H1 (cell line): ENCODE results near the gene LDLRAD4. TPM values are rescaled to one million over a fixed set of nuclear protein-coding genes. Genes with fewer than 3 reads are reported as not detected.

Source experiments
- CTCF ChIA-PET: fragments of 300-600 bp; sonication (Branson Sonifier 250); formaldehyde crosslinking; loops from one replicate; lab custom pipeline; 2021; ENCODE audit not compliant: partially characterized antibody; lab: Charles Lee
- POLR2A ChIA-PET: fragments of 300-600 bp; sonication (Branson Sonifier 250); formaldehyde crosslinking; loops from one replicate; lab custom pipeline; 2021; ENCODE audit warnings: inconsistent platforms; ENCODE audit not compliant: partially characterized antibody; lab: Charles Lee
- DNase-seq, 2 experiments: peaks; one replicate each; pipeline versions ENCODE4 v3.0.0 to v3.0.0-alpha.2; 2010 to 2022; ENCODE audit warnings: low spot score in 2 of 2, low read depth in 1 of 2, mixed read lengths in 1 of 2
- FAIRE-seq: peaks from 2 replicates; lab custom pipeline; 2011; peaks lifted over from hg19 to GRCh38; lab: Jason Lieb, UNC
- H2AFZ ChIP-seq: 2 replicates; pipeline ENCODE4 v1.8.1; 2012; ENCODE audit warnings: low read length, inconsistent platforms
- H2AK5ac ChIP-seq: 2 replicates; pipeline ENCODE4 v1.6.1; 2013; ENCODE audit warnings: low read depth, low read length
- H2BK120ac ChIP-seq: replicated peaks from 2 replicates; pipeline ENCODE3; 2013; ENCODE audit warnings: low read depth, low read length, inconsistent platforms
- H2BK12ac ChIP-seq: 2 replicates; pipeline ENCODE4 v1.6.1; 2013; ENCODE audit warnings: low read depth, low read length
- H2BK15ac ChIP-seq: 2 replicates; pipeline ENCODE4 v1.6.1; 2013; ENCODE audit warnings: low read length
- H2BK20ac ChIP-seq: 2 replicates; pipeline ENCODE4 v1.6.1; 2013; ENCODE audit warnings: low read length
- H2BK5ac ChIP-seq: 2 replicates; pipeline ENCODE4 v1.6.1; 2013; ENCODE audit warnings: low read depth, low read length
- H3K14ac ChIP-seq: 2 replicates; pipeline ENCODE4 v1.6.1; 2013; ENCODE audit warnings: inconsistent platforms; ENCODE audit not compliant: insufficient read length
- H3K18ac ChIP-seq: 2 replicates; pipeline ENCODE4 v1.6.1; 2013; ENCODE audit warnings: low read length; ENCODE audit errors: extremely low read depth
- H3K23ac ChIP-seq: 2 replicates; pipeline ENCODE4 v1.6.1; 2013; ENCODE audit warnings: inconsistent platforms; ENCODE audit not compliant: insufficient read length
- H3K23me2 ChIP-seq: 2 replicates; pipeline ENCODE4 v1.6.1; 2013; ENCODE audit warnings: low read depth, low read length
- H3K27ac ChIP-seq: 2 replicates; pipeline ENCODE4 v1.6.1; 2011; ENCODE audit warnings: low read depth, low read length, inconsistent platforms
- H3K27me3 ChIP-seq, 4 experiments: replicated peaks in 1 of 4; 1 replicate in 1 of 4; 2 replicates in 3 of 4; pipeline versions ENCODE4 v1.6.1 to v1.8.1; 2011 to 2013; ENCODE audit warnings: low read length in 3 of 4, mild to moderate bottlenecking in 3 of 4, inconsistent platforms in 2 of 4, mixed read lengths in 2 of 4, moderate library complexity in 1 of 4; ENCODE audit not compliant: control insufficient read depth in 3 of 4, insufficient read depth in 3 of 4; ENCODE audit errors: extremely low read depth in 1 of 4
- H3K36me3 ChIP-seq, 4 experiments: 2 replicates each; pipeline versions ENCODE4 v1.6.1 to v1.8.1; 2011 to 2013; ENCODE audit warnings: mild to moderate bottlenecking in 4 of 4, low read length in 3 of 4, moderate library complexity in 2 of 4, control low read depth in 1 of 4, inconsistent platforms in 1 of 4; ENCODE audit not compliant: insufficient read depth in 4 of 4, control insufficient read depth in 2 of 4
- H3K4ac ChIP-seq: replicated peaks from 2 replicates; pipeline ENCODE3; 2013; ENCODE audit warnings: low read length, low read depth, mixed read lengths, inconsistent platforms; ENCODE audit not compliant: insufficient read length
- H3K4me1 ChIP-seq, 4 experiments: replicated peaks in 1 of 4; 1 replicate in 1 of 4; 2 replicates in 3 of 4; pipeline versions ENCODE4 v1.6.1 to v1.8.1; 2011 to 2013; ENCODE audit warnings: low read length in 3 of 4, inconsistent platforms in 2 of 4, mixed read lengths in 1 of 4; ENCODE audit not compliant: insufficient read depth in 4 of 4, control insufficient read depth in 3 of 4
- H3K4me2 ChIP-seq, 2 experiments: 2 replicates each; pipeline versions ENCODE4 v1.6.1 to v1.8.1; 2011 to 2013; ENCODE audit warnings: low read depth in 2 of 2, low read length in 2 of 2, control low read depth in 1 of 2, inconsistent platforms in 1 of 2, mild to moderate bottlenecking in 1 of 2; ENCODE audit not compliant: insufficient read depth in 1 of 2
- H3K4me3 ChIP-seq, 4 experiments: fragments of 200-600, 300-600 bp in 1 of 4; sonication (generic), shearing (Covaris generic), sonication (Bioruptor Twin) in 1 of 4; 2 replicates each; pipeline versions ENCODE4 v1.5.1 to v1.8.1; 2011 to 2016; ENCODE audit warnings: low read length in 4 of 4, low read depth in 3 of 4, control low read depth in 2 of 4, inconsistent platforms in 2 of 4, mild to moderate bottlenecking in 2 of 4, mixed read lengths in 1 of 4, moderate library complexity in 1 of 4; ENCODE audit not compliant: insufficient read depth in 2 of 4; ENCODE audit errors: extremely low read depth in 1 of 4
- H3K56ac ChIP-seq: replicated peaks from 2 replicates; pipeline ENCODE3; 2013; ENCODE audit warnings: low read depth, mild to moderate bottlenecking, mixed read lengths, low read length, inconsistent platforms; ENCODE audit not compliant: insufficient read length
- H3K79me1 ChIP-seq: 2 replicates; pipeline ENCODE4 v1.6.1; 2013; ENCODE audit warnings: low read depth, low read length, control low read depth
- H3K79me2 ChIP-seq, 2 experiments: 2 replicates each; pipeline versions ENCODE4 v1.6.1 to v1.8.1; 2012 to 2013; ENCODE audit warnings: low read length in 2 of 2, mild to moderate bottlenecking in 2 of 2, inconsistent platforms in 1 of 2; ENCODE audit not compliant: insufficient read depth in 2 of 2, control insufficient read depth in 1 of 2
- H3K9ac ChIP-seq, 4 experiments: replicated peaks in 1 of 4; 1 replicate in 1 of 4; 2 replicates in 3 of 4; pipeline versions ENCODE4 v1.6.1 to v1.8.1; 2011 to 2013; ENCODE audit warnings: low read depth in 3 of 4, low read length in 3 of 4, control low read depth in 2 of 4, mild to moderate bottlenecking in 2 of 4, moderate library complexity in 2 of 4, inconsistent platforms in 1 of 4; ENCODE audit errors: extremely low read depth in 1 of 4
- H3K9me3 ChIP-seq, 2 experiments: 2 replicates each; pipeline versions ENCODE4 v1.6.1 to v1.8.1; 2012 to 2013; ENCODE audit warnings: mild to moderate bottlenecking in 2 of 2, moderate library complexity in 2 of 2, control low read depth in 1 of 2, inconsistent platforms in 1 of 2, low read depth in 1 of 2, low read length in 1 of 2, mixed read lengths in 1 of 2; ENCODE audit not compliant: insufficient read depth in 2 of 2
- H4K20me1 ChIP-seq, 2 experiments: replicated peaks in 1 of 2; 2 replicates each; pipeline versions ENCODE3 to v1.8.1; 2011 to 2013; ENCODE audit warnings: inconsistent platforms in 2 of 2, low read length in 2 of 2, mild to moderate bottlenecking in 1 of 2; ENCODE audit not compliant: insufficient read depth in 2 of 2, control insufficient read depth in 1 of 2
- H4K5ac ChIP-seq: 2 replicates; pipeline ENCODE4 v1.6.1; 2013; ENCODE audit warnings: low read length, low read depth, mixed read lengths, inconsistent platforms; ENCODE audit not compliant: insufficient read length
- H4K8ac ChIP-seq: 2 replicates; pipeline ENCODE4 v1.8.0; 2013; ENCODE audit warnings: mild to moderate bottlenecking, moderate library complexity, low read length, inconsistent platforms; ENCODE audit not compliant: insufficient read depth; ENCODE audit errors: extremely low read depth
- H4K91ac ChIP-seq: replicated peaks from 2 replicates; pipeline ENCODE3; 2013; ENCODE audit warnings: low read length, mixed read lengths, inconsistent platforms; ENCODE audit not compliant: insufficient read length
- CBX5 ChIP-seq: fragments of 300-800, 300-1000 bp; sonication (generic); IDR thresholded peaks from 2 replicates; pipeline ENCODE4 v1.7.1; 2016; ENCODE audit warnings: antibody characterized with exemption, low read length, low read depth
- CHD1 ChIP-seq: IDR thresholded peaks from 2 replicates; pipeline ENCODE4 v1.6.1; 2012; ENCODE audit warnings: low read depth, low read length, improper control_type of control experiment
- POU5F1 ChIP-seq: IDR thresholded peaks from 2 replicates; pipeline ENCODE4 v1.6.1; 2011; ENCODE audit warnings: low read depth, mild to moderate bottlenecking, low read length, moderate library complexity
- RXRA ChIP-seq: IDR thresholded peaks from 2 replicates; pipeline ENCODE4 v1.6.1; 2011; ENCODE audit warnings: low read depth, mild to moderate bottlenecking, low read length, moderate library complexity; ENCODE audit not compliant: insufficient read depth
- SUZ12 ChIP-seq: fragments of 200-600 bp; sonication (generic); IDR thresholded peaks from 2 replicates; pipeline ENCODE4 v1.6.1; 2012; ENCODE audit warnings: mild to moderate bottlenecking, inconsistent platforms, low read length, moderate library complexity, mixed read lengths
- TBP ChIP-seq: IDR thresholded peaks from 2 replicates; pipeline ENCODE4 v1.6.1; 2011; ENCODE audit warnings: low read depth, low read length, improper control_type of control experiment
- WGBS, 2 experiments: shearing (Covaris generic) in 1 of 2; methylation state at CpG; one replicate each; pipeline versions ENCODE4 v1.1.6 to v1.1.7; 2013 to 2015; ENCODE audit warnings: low lambda C conversion rate in 2 of 2, mixed read lengths in 2 of 2, inconsistent platforms in 1 of 2, low coverage in 1 of 2, missing lambda C conversion rate in 1 of 2; ENCODE audit not compliant: insufficient replicate concordance in 2 of 2, insufficient coverage in 1 of 2, insufficient read length in 1 of 2; ENCODE audit errors: extremely low coverage in 1 of 2, missing lambda C conversion rate in 1 of 2; 5-methylcytosine and 5-hydroxymethylcytosine counted together
- polyA plus RNA-seq, 7 experiments: library from polyadenylated mRNA; depleted of rRNA in 3 of 7; stranded (reverse) in 5 of 7; unstranded in 2 of 7; fragments of >200 nt in 5 of 7; fragments of 200-250 nt in 2 of 7; gene quantifications; 1 replicate in 5 of 7; 2 replicates in 1 of 7; 4 replicates in 1 of 7; pipeline versions ENCODE4 v1.2.1 to v1.2.3, GENCODE V29; 2011 to 2013; ENCODE audit warnings: missing spikeins in 2 of 7, mixed read lengths in 2 of 7
- total RNA-seq: library from RNA; stranded (reverse); fragmentation: NEBNext Ultra II Directional; extraction: Animal tissue kit (Norgen Biotek cat#: 25700); gene quantifications from 2 replicates; pipeline ENCODE4 v1.2.1, GENCODE V29; 2021
- TF ChIP-seq, protein P1 (sequence below): IDR thresholded peaks from 2 replicates; pipeline ENCODE4 v1.6.1; 2011; ENCODE audit warnings: low read length, improper control_type of control experiment

The LDLRAD4 gene
- total and polyA plus RNA-seq, 2 of the 8 experiments (the other 6 are each of a cell fraction or from before 2014, with no cell fraction given): 0.77 to 1.4 TPM

DNA sequence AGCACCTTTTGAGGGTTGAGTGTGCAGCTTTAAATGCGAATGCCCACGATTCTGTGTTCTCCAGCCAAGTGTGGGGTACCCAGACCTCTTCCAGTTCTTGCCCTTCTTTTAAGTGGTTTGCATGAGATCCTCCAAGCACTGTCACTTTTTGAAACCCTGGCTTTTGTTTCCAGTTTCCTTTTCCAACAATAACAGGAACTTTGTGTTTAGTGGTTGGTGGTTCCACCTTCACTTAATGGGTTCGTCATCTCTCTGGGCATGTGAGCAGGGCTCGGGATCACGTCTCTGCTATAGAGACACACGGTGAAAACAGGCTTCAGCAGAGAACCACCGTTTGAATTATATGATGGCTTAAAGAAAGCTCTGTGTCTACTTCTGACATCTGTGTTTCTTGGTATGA is 197.6 kb downstream of the LDLRAD4 start:
- no peaks in the 10 kb centered on the region for H4K20me1 ChIP-seq
- H2BK5ac ChIP-seq: no peak overlapping the region
- ChIA-PET CTCF (interaction anchor here (0.6 to 1.0 kb wide), 3 partner anchors 43 to 303 kb away, joined by 3 read pairs; no protein-coding TSS in a partner anchor), POLR2A (no interaction called here)
- no peak overlapping the region for H3K23ac ChIP-seq
- H2AFZ ChIP-seq: no peak overlapping the region
- H3K18ac ChIP-seq: no peak overlapping the region; the same call in 1 of the 2 replicates
- H3K9ac ChIP-seq: no peak overlapping the region
- 0 out of 4 replicates have a peak, but pooled peaks cover 0 to 3% of the 10 kb centered on the region in 2 experiments for H3K9me3 ChIP-seq
- TF ChIP-seq RXRA: no peak
- TF ChIP-seq TBP: no peak
- TF ChIP-seq CBX5: no peak
- TF ChIP-seq, protein P1, sequence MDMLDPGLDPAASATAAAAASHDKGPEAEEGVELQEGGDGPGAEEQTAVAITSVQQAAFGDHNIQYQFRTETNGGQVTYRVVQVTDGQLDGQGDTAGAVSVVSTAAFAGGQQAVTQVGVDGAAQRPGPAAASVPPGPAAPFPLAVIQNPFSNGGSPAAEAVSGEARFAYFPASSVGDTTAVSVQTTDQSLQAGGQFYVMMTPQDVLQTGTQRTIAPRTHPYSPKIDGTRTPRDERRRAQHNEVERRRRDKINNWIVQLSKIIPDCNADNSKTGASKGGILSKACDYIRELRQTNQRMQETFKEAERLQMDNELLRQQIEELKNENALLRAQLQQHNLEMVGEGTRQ: no peak
- TF ChIP-seq SUZ12: no peak
- no peak for TF ChIP-seq CHD1
- no peak for TF ChIP-seq POU5F1
- H3K36me3 ChIP-seq: no peaks in the 10 kb centered on the region
- H3K14ac ChIP-seq: no peak overlapping the region
- H2BK15ac ChIP-seq: no peak overlapping the region
- no peak overlapping the region for H4K91ac ChIP-seq
- no peak overlapping the region for H2BK12ac ChIP-seq
- H3K4me1 ChIP-seq: 0 out of 7 replicates have a peak, but pooled peaks cover 0 to 2% (median 0%) of the 10 kb centered on the region in 4 experiments
- H3K79me1 ChIP-seq: no peaks in the 10 kb centered on the region
- H3K56ac ChIP-seq: no peak overlapping the region
- no peak overlapping the region for H4K5ac ChIP-seq
- 87% methylated on average over 7 of the region's 7 CpGs; no CpG with 5 or more reads in 1 of the 2 experiments for WGBS, 2 experiments
- H3K27me3 ChIP-seq: no peaks in the 10 kb centered on the region
- H4K8ac ChIP-seq: no peak overlapping the region; the same call in 1 of the 2 replicates
- no peak for DNase-seq
- no peak overlapping the region for H2BK120ac ChIP-seq
- no peaks in the 10 kb centered on the region for H3K79me2 ChIP-seq
- 0 out of 2 replicates have a peak overlapping the region, but pooled peaks have one; percentile 65 for H2AK5ac ChIP-seq
- H3K27ac ChIP-seq: no peak overlapping the region
- H3K23me2 ChIP-seq: no peaks in the 10 kb centered on the region; the same call in 1 of the 2 replicates
- FAIRE-seq: no peak
- H2BK20ac ChIP-seq: no peak overlapping the region
- H3K4me3 ChIP-seq: no peak overlapping the region
- no peak overlapping the region for H3K4me2 ChIP-seq
- no peak overlapping the region for H3K4ac ChIP-seq
